Muscle layer of colon (tissue), 2 donors: ENCODE measurements around the gene LSS.
"Not testable (repeated sequence)": the region's sequence is repeated elsewhere in the genome, so short reads cannot be mapped to it uniquely, and the experiment has no call there.

ENCODE experiments used
- H3K27ac ChIP-seq: one replicate; pipeline ENCODE4 v1.7.0; 2013; ENCODE audit warnings: low read depth, mild to moderate bottlenecking, low read length, moderate library complexity
- H3K27me3 ChIP-seq, 2 donors: one replicate each; pipeline ENCODE4 v1.7.0; 2013; ENCODE audit warnings: low read length in 2 of 2, mild to moderate bottlenecking in 2 of 2; ENCODE audit not compliant: insufficient read depth in 2 of 2, control insufficient read depth in 1 of 2
- H3K36me3 ChIP-seq: one replicate; pipeline ENCODE4 v1.7.0; 2013; ENCODE audit warnings: mild to moderate bottlenecking, low read length; ENCODE audit not compliant: insufficient read depth
- H3K4me1 ChIP-seq: one replicate; pipeline ENCODE4 v1.7.0; 2013; ENCODE audit warnings: mild to moderate bottlenecking, low read length; ENCODE audit not compliant: insufficient read depth
- H3K4me3 ChIP-seq, 2 donors: one replicate each; pipeline ENCODE4 v1.7.0; 2013; ENCODE audit warnings: low read length in 2 of 2, low read depth in 1 of 2, mild to moderate bottlenecking in 1 of 2, moderate library complexity in 1 of 2
- H3K9ac ChIP-seq: one replicate; pipeline ENCODE4 v1.7.0; 2013; ENCODE audit warnings: low read length
- H3K9me3 ChIP-seq: one replicate; pipeline ENCODE4 v1.7.0; 2013; ENCODE audit warnings: mild to moderate bottlenecking, low read length
- donor health status: abdominal sarcoma.
- donor health status: Adenocarcinoma of cecum.

The LSS gene

DNA sequence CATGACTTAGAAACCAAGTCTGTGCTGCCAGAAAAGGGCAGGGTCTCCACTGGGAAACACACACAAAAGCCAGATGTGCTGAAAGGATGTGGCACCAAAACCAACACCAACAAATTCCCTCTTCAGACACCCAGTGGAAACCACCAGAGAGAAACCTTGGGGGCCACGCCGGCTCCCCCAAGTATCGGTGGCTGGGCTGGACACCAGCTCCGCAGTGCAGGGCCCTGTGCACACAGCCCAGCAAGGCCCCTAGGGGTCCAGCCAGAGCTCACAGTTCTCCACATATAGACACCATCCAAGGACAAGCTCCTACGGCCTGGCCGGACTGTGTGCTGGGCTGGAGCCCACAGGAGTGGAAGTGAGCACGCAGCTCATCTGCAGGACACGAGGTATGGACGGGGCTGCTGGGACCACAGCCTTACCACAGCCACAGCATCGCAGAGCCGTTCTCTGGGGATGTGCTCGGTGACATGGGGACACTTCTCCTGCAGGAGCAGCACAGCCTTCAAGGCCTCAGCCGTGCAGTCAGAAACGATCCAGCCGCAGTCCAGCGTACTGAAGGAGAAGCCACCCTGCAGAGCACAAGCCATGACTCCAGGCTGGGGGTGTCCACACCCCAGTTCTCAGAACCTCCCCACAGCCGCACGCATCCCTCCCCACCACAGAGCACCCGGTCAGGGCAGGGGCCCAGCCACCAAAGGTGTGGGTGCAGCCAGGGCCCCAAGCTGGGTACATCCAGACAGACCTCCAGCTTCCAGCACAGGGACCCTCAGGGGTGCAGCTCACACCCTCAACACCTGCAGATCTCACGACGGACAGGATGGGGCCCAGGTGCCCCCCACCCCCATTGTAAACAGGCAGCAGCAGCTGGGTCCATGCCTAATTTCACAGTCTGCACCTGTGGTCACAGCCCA, 21.3 kb downstream of the LSS start:
- Histone ChIP-seq H3K9ac (no peak overlapping the region), H3K27me3 (no peaks in the 10 kb centered on the region), H3K9me3 (no peaks in the 10 kb centered on the region), H3K4me3 (no peak overlapping the region), H3K27ac (no peak overlapping the region), H3K4me1 (no peaks in the 10 kb centered on the region), H3K36me3 (peaks cover 40% of the 10 kb centered on the region)

DNA sequence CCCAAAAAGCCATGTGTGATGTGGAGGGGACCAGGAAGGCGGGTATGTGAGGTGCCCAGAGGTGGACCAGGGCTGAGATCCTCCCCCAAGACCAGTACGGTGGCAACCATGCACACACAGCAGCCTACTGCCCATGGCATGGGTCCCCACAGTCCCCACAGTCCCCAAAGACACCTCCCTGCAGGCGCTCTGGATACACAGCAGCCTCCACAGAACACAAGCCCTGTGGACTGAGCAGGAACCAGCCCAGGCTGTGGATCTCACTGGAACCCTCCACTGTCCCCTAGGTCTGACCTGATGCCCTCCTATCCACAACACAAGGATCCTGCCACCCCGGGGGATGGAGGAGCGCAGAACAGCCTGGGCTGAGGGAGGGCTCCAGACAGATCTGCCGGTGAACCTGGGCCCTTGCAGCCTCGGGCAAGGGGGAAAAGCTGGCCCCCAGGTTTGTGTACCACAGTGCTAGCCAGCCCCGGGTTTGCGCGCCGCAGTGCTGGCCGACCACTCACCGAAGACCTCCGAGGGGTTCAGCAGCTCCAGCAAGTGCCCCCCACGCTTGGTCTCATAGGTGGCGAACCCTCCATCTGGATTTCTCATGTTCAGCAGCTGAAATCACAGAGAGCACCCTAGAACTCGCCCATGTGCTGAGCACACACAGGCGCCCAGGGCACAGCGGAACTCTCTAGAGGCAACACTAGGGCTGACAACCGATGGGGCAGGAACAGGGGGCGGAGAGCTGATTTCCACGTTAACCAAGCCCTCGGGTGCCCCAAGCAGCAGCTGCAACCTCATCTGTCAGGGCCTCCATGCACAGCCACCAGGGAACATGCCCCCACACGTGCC, 22.2 kb downstream of the LSS start:
- peaks cover 31% of the 10 kb centered on the region for H3K36me3 ChIP-seq

DNA sequence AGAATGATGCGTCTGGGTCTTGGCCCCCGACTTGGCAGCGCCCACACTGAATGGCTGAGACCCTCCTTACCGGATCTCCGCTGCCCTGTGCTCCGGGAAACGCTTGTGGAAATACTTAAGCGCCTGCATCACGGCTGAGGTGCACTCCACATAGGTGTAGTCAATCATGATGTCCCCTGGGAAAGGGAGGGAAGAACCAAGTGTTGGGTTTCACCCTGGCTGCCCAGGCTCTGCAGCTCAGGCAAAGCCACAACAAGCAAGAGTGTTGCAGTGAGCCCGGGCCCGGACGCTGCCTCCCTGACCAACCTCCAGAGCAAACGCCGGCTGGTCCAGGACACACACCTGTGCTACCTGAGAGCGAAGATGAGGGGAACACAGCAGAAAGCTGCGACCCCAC, 22.8 kb downstream of the LSS start:
- Histone ChIP-seq H3K9me3 (no peaks in the 10 kb centered on the region), H3K27me3 (no peaks in the 10 kb centered on the region), H3K36me3 (peaks cover 31% of the 10 kb centered on the region), H3K27ac (no peak overlapping the region), H3K4me3 (no peak overlapping the region), H3K4me1 (no peaks in the 10 kb centered on the region), H3K9ac (no peak overlapping the region)

More for the DNA sequence above, 22.2 kb downstream of the LSS start:
- Histone ChIP-seq H3K27ac (no peak overlapping the region), H3K9me3 (no peaks in the 10 kb centered on the region), H3K27me3 (no peaks in the 10 kb centered on the region), H3K4me3 (no peak overlapping the region), H3K9ac (no peak overlapping the region), H3K4me1 (no peaks in the 10 kb centered on the region)

DNA sequence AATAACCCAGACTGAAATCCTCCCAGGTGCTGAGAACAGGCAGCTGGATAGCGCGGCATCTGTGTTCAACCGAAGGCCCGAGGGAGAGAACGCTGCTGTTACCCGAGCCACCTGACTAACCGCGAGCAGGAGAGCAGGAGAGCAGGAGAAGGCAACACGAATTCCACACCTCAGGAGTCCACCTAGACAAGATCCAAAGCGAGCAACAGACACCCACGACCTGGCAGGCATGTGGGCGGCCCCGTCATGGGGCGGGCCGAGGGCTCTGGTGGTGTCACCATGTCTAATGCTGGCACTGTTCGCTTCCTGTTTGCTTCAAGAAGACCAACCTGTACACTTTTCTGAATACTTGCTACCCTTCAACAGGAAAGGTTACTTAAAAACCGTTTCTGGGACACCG, 23.4 kb downstream of the LSS start:
- H3K9me3 ChIP-seq = no peaks in the 10 kb centered on the region
- H3K36me3 ChIP-seq = peaks cover 33% of the 10 kb centered on the region

DNA sequence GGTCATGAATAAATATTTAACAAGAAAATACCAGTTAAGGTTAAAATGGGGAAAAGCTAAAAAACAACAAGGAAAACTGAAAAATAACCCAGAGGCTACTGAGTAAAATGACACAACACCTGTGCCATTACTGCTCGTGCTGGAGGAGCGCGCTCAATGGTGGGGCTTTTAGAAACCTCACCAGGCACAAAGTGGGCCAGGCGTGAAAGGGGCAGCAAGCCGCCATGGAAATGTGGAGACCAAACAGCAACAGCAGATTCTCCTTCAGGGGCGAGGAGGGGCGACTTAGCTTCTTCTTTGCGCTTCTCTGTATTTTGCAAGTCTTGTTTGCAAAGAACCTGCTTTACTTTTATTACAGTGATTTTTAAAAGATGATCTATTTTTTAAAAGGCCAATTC, 25.4 kb downstream of the LSS start:
- H3K4me1 ChIP-seq = no peaks in the 10 kb centered on the region
- no peak overlapping the region for H3K9ac ChIP-seq
- no peak overlapping the region for H3K4me3 ChIP-seq
- no peaks in the 10 kb centered on the region for H3K27me3 ChIP-seq
- H3K36me3 ChIP-seq = peaks cover 39% of the 10 kb centered on the region
- H3K9me3 ChIP-seq = no peaks in the 10 kb centered on the region
- H3K27ac ChIP-seq = no peak overlapping the region

More for the DNA sequence above, 23.4 kb downstream of the LSS start:
- no peak overlapping the region for H3K4me3 ChIP-seq
- H3K27me3 ChIP-seq = no peaks in the 10 kb centered on the region
- no peaks in the 10 kb centered on the region for H3K4me1 ChIP-seq
- H3K9ac ChIP-seq = no peak overlapping the region
- H3K27ac ChIP-seq = no peak overlapping the region

DNA sequence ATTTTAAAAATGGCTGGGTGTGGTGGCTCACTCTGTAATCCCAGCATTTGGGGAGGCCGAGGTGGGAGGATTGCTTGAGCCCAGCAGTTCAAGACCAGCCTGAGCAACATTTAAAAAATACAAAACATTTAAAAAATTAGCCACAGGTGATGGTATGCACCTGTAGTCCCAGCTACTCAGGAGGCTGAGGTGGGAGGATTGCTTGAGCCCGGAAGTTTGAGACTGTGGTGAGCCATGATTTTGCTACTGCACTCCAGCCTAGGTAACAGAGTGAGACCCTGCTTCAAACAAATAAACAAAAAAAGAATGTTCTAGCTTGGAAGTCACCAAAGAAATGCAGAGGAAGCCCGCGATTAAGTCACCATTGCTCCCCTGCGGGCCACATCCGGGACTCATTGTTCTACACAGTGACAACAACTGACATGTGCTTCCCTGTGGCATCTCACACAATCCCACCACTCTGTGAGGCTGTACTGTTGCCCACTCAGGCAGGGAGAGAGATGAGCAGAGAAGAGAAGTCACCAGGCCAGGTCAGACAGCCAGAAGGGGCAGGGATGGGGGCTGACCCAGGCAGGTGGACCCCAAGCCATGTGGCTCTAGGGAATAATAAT, 25.9 kb downstream of the LSS start:
- H3K9me3 ChIP-seq = no peaks in the 10 kb centered on the region
- no peak overlapping the region for H3K4me3 ChIP-seq
- no peaks in the 10 kb centered on the region for H3K4me1 ChIP-seq
- no peak overlapping the region for H3K27ac ChIP-seq
- H3K27me3 ChIP-seq = no peaks in the 10 kb centered on the region
- H3K9ac ChIP-seq = no peak overlapping the region
- H3K36me3 ChIP-seq = peaks cover 35% of the 10 kb centered on the region

DNA sequence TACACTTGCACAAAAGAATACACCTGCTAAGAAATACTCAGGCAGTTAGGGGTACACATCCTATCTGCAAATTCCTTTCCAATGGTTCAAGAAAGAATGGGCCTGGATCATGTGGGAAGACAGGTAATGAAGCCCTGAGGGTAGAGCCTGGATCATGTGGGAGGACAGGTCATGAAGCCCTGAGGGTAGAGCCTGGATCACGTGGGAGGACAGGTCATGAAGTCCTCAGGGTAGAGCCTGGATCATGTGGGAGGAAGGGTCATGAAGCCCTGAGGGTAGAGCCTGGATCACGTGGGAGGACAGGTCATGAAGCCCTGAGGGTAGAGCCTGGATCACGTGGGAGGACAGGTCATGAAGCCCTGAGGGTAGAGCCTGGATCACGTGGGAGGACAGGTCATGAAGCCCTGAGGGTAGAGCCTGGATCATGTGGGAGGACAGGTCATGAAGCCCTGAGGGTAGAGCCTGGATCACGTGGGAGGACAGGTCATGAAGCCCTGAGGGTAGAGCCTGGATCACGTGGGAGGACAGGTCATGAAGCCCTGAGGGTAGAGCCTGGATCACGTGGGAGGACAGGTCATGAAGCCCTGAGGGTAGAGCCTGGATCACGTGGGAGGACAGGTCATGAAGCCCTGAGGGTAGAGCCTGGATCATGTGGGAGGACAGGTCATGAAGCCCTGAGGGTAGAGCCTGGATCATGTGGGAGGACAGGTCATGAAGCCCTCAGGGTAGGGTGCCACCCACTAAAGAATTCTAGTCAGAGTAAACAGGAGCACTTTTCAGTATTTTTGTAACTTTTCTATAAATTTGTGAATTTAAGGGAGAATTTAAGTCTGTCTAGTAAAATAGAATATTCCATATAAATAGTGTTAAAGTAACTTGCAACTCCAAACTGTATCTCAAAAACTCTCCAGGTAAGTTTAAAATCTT, 27.4 kb downstream of the LSS start:
- not testable (repeated sequence) for H3K4me1 ChIP-seq, H3K27me3 ChIP-seq, H3K9me3 ChIP-seq, H3K9ac ChIP-seq, H3K4me3 ChIP-seq, H3K27ac ChIP-seq
- H3K36me3 ChIP-seq = peaks cover 36% of the 10 kb centered on the region

DNA sequence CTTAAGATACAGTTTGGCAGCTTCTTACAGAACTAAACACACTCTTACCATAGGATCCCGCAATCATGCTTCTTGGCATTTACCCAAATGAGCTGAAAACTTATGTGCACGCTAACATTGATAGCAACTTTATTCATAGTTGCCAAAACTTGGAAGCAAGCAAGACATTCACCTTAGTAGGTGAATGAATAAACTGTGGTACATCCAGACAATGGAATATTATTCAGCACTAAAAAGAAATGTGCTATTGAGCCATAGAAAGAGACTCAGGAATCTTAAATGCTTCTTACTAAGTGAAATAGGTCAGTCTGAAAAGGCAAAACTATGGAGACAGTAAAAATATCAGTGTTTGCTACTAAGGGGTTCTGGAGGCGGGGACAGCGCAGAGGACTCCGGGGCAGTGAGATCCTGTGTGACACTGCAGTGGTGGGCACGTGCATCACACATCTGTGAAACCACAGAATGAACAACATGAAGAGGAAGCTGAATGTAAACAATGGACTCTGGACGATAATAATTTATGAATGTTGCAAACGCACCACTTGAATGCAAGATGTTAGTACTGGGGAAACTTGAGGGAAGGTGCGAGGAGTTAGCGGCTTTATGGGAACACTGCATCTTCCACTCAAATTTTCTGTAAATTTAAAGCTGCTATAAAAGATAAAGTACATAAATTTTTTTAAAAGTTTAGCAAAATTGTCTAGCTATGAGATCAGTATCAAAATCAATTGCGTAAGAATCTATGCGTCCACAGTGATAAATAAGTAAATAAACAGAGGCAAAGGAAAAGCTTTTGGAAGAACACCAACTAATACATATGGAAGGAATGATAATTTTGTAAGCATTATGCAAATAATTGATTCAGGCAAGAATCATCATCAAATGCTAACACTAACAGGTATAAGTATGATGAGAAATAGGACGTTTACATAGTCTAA, 28.9 kb downstream of the LSS start:
- no peak overlapping the region for H3K27ac ChIP-seq
- H3K27me3 ChIP-seq = no peaks in the 10 kb centered on the region
- H3K4me3 ChIP-seq = no peak overlapping the region
- no peak overlapping the region for H3K9ac ChIP-seq
- peaks cover 44% of the 10 kb centered on the region for H3K36me3 ChIP-seq
- H3K9me3 ChIP-seq = no peaks in the 10 kb centered on the region
- H3K4me1 ChIP-seq = no peaks in the 10 kb centered on the region

DNA sequence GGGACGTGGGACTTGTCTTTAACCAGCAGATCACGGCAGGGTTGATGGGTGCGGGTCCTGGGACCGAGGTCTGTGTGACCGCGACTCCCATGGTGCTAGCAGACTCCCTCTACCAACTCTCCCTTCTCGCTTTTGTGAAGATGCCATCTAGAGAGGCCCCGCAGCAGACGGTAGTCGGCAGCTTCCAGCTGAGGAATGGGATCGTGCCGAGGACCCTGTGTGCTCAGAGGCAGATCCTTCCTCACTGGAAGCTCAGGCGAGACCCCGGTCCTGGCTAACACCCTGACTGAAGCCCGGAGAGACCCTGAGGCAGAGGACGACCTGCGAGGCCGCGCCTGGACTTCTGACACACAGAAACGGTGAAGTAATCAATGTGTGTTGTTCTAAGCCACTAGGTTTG, 31.8 kb downstream of the LSS start:
- no peak overlapping the region for H3K27ac ChIP-seq

DNA sequence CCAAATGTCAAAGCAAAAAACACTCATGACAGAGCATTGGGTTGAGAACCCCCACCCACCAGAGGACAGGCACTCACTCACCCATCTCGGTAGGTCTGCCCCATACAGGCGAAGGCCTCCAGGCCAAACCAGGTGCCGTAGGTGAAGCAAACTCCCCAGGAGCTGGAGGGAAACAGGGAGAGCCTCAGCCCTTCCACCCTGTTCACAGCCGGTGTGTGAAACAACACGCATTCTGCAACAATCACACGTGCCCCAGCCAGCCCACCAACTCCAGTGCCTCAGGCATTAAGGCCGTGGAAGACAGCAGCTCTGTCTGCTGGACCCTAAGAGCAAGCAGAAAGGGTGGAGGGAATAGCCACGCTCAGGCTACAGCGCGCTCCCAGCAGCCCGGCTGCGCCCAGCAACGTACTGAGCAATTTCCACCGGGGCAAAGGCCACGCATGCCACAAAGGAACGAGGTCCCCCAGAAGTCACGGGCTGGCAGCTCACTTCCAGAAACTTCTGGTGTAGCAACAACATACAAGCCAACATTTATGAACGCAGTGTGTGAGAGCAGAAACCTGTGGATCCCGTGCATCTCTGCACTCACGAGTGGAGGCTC, 32.9 kb downstream of the LSS start:
- Histone ChIP-seq H3K36me3 (peaks cover 69% of the 10 kb centered on the region), H3K9me3 (no peaks in the 10 kb centered on the region), H3K27ac (no peak overlapping the region), H3K9ac (no peak overlapping the region), H3K4me1 (no peaks in the 10 kb centered on the region), H3K27me3 (no peaks in the 10 kb centered on the region), H3K4me3 (no peak overlapping the region)

More for the DNA sequence above, 31.8 kb downstream of the LSS start:
- H3K9me3 ChIP-seq = no peaks in the 10 kb centered on the region
- H3K4me3 ChIP-seq = no peak overlapping the region
- H3K9ac ChIP-seq = no peak overlapping the region
- H3K27me3 ChIP-seq = no peaks in the 10 kb centered on the region
- H3K4me1 ChIP-seq = no peaks in the 10 kb centered on the region
- peaks cover 69% of the 10 kb centered on the region for H3K36me3 ChIP-seq
